Measurements from ENCODE around the gene NRN1L.

The NRN1L gene

DNA sequence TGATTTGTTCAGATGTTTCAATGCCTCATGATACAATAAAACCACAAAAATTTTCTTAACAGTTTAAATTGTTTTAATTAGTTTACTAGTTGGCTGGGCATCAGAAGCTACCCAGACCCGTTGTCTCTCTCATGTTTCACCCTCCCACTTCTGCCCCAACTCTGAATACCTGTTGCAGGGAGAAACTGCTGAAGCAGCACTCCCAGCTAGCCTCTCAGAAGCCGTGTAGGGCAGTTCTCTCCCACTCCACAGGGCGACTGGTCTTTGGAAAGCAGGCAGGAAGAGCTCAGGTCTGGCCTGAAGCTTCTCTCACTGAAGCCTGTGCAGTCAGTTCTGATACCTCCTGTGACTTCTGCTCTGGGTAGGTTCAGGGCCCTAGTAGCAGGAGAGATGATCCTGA lies 13.4 kb upstream of the NRN1L start:
- TF ChIP-seq, protein P1, sequence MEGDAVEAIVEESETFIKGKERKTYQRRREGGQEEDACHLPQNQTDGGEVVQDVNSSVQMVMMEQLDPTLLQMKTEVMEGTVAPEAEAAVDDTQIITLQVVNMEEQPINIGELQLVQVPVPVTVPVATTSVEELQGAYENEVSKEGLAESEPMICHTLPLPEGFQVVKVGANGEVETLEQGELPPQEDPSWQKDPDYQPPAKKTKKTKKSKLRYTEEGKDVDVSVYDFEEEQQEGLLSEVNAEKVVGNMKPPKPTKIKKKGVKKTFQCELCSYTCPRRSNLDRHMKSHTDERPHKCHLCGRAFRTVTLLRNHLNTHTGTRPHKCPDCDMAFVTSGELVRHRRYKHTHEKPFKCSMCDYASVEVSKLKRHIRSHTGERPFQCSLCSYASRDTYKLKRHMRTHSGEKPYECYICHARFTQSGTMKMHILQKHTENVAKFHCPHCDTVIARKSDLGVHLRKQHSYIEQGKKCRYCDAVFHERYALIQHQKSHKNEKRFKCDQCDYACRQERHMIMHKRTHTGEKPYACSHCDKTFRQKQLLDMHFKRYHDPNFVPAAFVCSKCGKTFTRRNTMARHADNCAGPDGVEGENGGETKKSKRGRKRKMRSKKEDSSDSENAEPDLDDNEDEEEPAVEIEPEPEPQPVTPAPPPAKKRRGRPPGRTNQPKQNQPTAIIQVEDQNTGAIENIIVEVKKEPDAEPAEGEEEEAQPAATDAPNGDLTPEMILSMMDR (conservative IDR thresholded peaks at IDR 0.05; ENCODE audit: low read depth, low read length), result no peak
- no peak overlapping the region for H3K4me3 ChIP-seq (ENCODE audit: low read depth, low read length)
- no peak for DNase-seq (ENCODE audit: low read depth)

DNA sequence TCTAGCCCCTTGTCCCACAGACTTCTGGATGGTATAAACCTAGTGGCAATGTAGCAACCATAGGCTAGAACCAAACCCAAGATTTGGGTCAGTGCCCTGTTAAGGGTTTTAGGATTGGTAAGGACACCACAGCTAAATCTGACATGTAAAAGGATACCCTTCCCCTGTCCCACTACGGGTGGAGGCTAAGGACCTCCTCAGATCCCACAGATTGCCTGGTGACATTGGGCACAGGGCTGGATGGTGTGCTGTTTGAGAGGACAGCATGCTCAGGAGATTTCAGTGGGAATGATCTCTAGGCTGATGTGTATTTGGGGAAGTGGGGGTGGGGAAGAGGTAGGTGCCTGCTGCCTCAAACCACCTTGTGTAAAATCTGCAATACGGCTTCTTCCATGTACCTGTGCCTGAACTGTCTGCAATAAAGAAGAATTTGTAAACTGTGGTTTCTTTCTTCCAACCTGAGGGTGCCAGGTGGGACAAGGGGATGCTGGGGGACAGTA lies 12.5 kb upstream of the NRN1L start:
- no peak for DNase-seq (ENCODE audit: low read depth)
- no peak overlapping the region for H3K4me3 ChIP-seq (ENCODE audit: low read depth, low read length)
- TF ChIP-seq, protein P1 (conservative IDR thresholded peaks at IDR 0.05; ENCODE audit: low read depth, low read length), result no peak

GRCh38 chr16:67872631-67873434 lies 11.9 kb upstream of the NRN1L start, which contains the start of gene EDC4:
EDC4 (plus strand) TSS chr16:67873052; CDS start chr16:67873262, 210 bp downstream.
- peak; percentile 81 for DNase-seq (ENCODE audit: low read depth)
- H3K4me3 ChIP-seq (ENCODE audit: low read depth, low read length), result peak within 1 kb of the TSS; percentile 84
- TF ChIP-seq, protein P1 (conservative IDR thresholded peaks at IDR 0.05; ENCODE audit: low read depth, low read length), result no peak

- DNase-seq (ENCODE audit: low read depth), result no peak
- H3K4me3 ChIP-seq (ENCODE audit: low read depth, low read length), result peak overlapping the region; percentile 84
- TF ChIP-seq, protein P1 (conservative IDR thresholded peaks at IDR 0.05; ENCODE audit: low read depth, low read length), result no peak
These were observed 11.0 kb upstream of the NRN1L start for GRCh38 chr16:67873435-67874370.

- TF ChIP-seq, protein P1 (conservative IDR thresholded peaks at IDR 0.05; ENCODE audit: low read depth, low read length), result no peak
- peak overlapping the region; percentile 84 for H3K4me3 ChIP-seq (ENCODE audit: low read depth, low read length)
These were observed 10.3 kb upstream of the NRN1L start for GRCh38 chr16:67874372-67874771.

DNA sequence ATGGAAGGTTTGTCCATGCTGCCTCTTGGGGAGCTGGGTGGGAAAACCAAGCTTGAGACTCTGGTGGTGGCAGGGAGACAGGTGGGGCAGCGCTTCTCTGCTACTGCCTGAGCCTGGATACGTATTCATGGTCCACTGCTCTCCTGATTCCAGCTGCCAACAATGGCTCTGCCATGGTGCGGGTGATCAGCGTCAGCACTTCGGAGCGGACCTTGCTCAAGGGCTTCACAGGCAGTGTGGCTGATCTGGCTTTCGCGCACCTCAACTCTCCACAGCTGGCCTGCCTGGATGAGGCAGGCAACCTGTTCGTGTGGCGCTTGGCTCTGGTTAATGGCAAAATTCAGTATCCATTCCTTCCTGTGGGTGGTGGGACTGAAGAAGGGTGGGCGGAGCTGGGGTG lies 7.6 kb upstream of the NRN1L start:
- TF ChIP-seq, protein P1 (conservative IDR thresholded peaks at IDR 0.05; ENCODE audit: low read depth, low read length), result no peak
- no peak for DNase-seq (ENCODE audit: low read depth)
- no peak overlapping the region for H3K4me3 ChIP-seq (ENCODE audit: low read depth, low read length)

More at GRCh38 chr16:67874372-67874771, 10.3 kb upstream of the NRN1L start:
- DNase-seq (ENCODE audit: low read depth), result no peak

All from choroid plexus epithelial cell (primary cell).